GM11168 (cell line): ENCODE data around the gene PRR18.

Source experiments
- in situ Hi-C: fragments of 300-500 bp; cut with MboI; formaldehyde crosslinking; loops from one replicate; pipeline ENCODE4 v1.12.0; 2022; ENCODE audit warnings: low sequenced_read_pairs; ENCODE audit not compliant: unreplicated experiment

The PRR18 gene

GRCh38 chr6:166334878-166335277, 26.7 kb upstream of the PRR18 start:
- in situ Hi-C loops = no loop called here

- in situ Hi-C loops = no loop called here
These were observed 25.2 kb upstream of the PRR18 start for GRCh38 chr6:166333172-166333995.

- in situ Hi-C loops = no loop called here
These were observed 23.6 kb upstream of the PRR18 start for GRCh38 chr6:166331503-166332415.

GRCh38 chr6:166330612-166331011, 22.4 kb upstream of the PRR18 start:
- in situ Hi-C loops = no loop called here

- in situ Hi-C loops = no loop called here
These were observed 17.3 kb upstream of the PRR18 start for GRCh38 chr6:166325383-166326042.

GRCh38 chr6:166323395-166323794, 15.2 kb upstream of the PRR18 start:
- in situ Hi-C loops = no loop called here

- in situ Hi-C loops = no loop called here
These were observed 10.7 kb upstream of the PRR18 start for GRCh38 chr6:166318649-166319600.

GRCh38 chr6:166318227-166318626, 10.0 kb upstream of the PRR18 start:
- in situ Hi-C loops = no loop called here

GRCh38 chr6:166317261-166318212, 9.3 kb upstream of the PRR18 start:
- in situ Hi-C loops = no loop called here

GRCh38 chr6:166315436-166315835, 7.2 kb upstream of the PRR18 start:
- in situ Hi-C loops = no loop called here

- in situ Hi-C loops = no loop called here
These were observed 6.3 kb upstream of the PRR18 start for GRCh38 chr6:166314454-166314853.

GRCh38 chr6:166313255-166314070, 5.3 kb upstream of the PRR18 start:
- in situ Hi-C loops = no loop called here

- in situ Hi-C loops = no loop called here
These were observed 4.6 kb upstream of the PRR18 start for GRCh38 chr6:166312832-166313231.

- in situ Hi-C loops = no loop called here
These were observed 2.4 kb upstream of the PRR18 start for GRCh38 chr6:166310634-166311033.

GRCh38 chr6:166309977-166310376, 1.8 kb upstream of the PRR18 start:
- in situ Hi-C loops = no loop called here

GRCh38 chr6:166308769-166309589, 787 bp upstream of the PRR18 start:
- in situ Hi-C loops = no loop called here
